Heart left ventricle (tissue), 16 donors: ENCODE results near the gene C12orf57. TPM values are rescaled to one million over a fixed set of nuclear protein-coding genes. Genes with fewer than 3 reads are reported as not detected.
A peak's percentile ranks its signal among the peaks of the same experiment; 100 is the strongest.

Source experiments
- ATAC-seq, 4 donors: fragments of 200-7000 bp; cut with Tn5 transposase; one replicate each; pipeline ENCODE4 v1.9.1; 2020 to 2022; ENCODE audit warnings: moderate library complexity in 4 of 4, mild to moderate bottlenecking in 3 of 4, moderate number of reproducible peaks in 1 of 4
- DNase-seq, 5 donors: peaks; one replicate each; pipeline ENCODE4 v3.0.0-alpha.2; 2020
- H3K27ac ChIP-seq, 12 donors: fragments of 200-600 bp; sonication (generic) in 4 of 12; one replicate each; pipeline versions ENCODE4 v1.5.0 to v1.8.0; 2016 to 2022; ENCODE audit warnings: mild to moderate bottlenecking in 2 of 12
- H3K27me3 ChIP-seq, 9 donors: fragments of 200-600 bp; sonication (generic) in 2 of 9; one replicate each; pipeline versions ENCODE4 v1.5.1 to v1.8.0; 2016 to 2022; ENCODE audit warnings: mild to moderate bottlenecking in 3 of 9
- H3K36me3 ChIP-seq, 9 donors: fragments of 200-600 bp; sonication (generic) in 2 of 9; one replicate each; pipeline versions ENCODE4 v1.5.0 to v1.8.0; 2018 to 2022; ENCODE audit warnings: mild to moderate bottlenecking in 2 of 9
- H3K4me1 ChIP-seq, 12 donors: fragments of 200-600 bp; sonication (generic) in 4 of 12; one replicate each; pipeline versions ENCODE4 v1.5.0 to v1.8.0; 2016 to 2022; ENCODE audit warnings: mild to moderate bottlenecking in 3 of 12
- H3K4me3 ChIP-seq, 12 donors: fragments of 200-600 bp; sonication (generic) in 4 of 12; one replicate each; pipeline versions ENCODE4 v1.5.0 to v1.8.0; 2017 to 2022; ENCODE audit warnings: mild to moderate bottlenecking in 9 of 12, moderate library complexity in 4 of 12
- H3K9me3 ChIP-seq, 12 donors: fragments of 200-600 bp; sonication (generic) in 4 of 12; one replicate each; pipeline versions ENCODE4 v1.5.0 to v1.8.0; 2016 to 2022; ENCODE audit warnings: mild to moderate bottlenecking in 1 of 12
- CTCF ChIP-seq, 12 donors: fragments of 200-600 bp; sonication (generic) in 4 of 12; IDR thresholded peaks; one replicate each; pipeline versions ENCODE4 v1.5.0 to v1.8.0; 2018 to 2022; ENCODE audit warnings: antibody characterized with exemption in 12 of 12, mild to moderate bottlenecking in 5 of 12
- POLR2A ChIP-seq, 2 donors: fragments of 450-650 bp; IDR thresholded peaks; one replicate each; pipeline ENCODE4 v1.6.1; 2017; ENCODE audit warnings: antibody characterized with exemption in 2 of 2, mild to moderate bottlenecking in 2 of 2, moderate library complexity in 2 of 2
- WGBS, 4 donors: extraction: QIAGEN DNeasy Blood & Tissue Kit in 2 of 4; methylation state at CpG; one replicate each; pipeline versions ENCODE4 v1.1.5 to v1.1.7; 2013 to 2018; 5-methylcytosine and 5-hydroxymethylcytosine counted together
- intact Hi-C, 10 donors: fragments of 100-400 bp; cut with DNase I; formaldehyde crosslinking; loops; one replicate each; pipeline versions ENCODE4 v1.11.1 to v1.14.2; 2022
- polyA plus RNA-seq, 2 donors: library from polyadenylated mRNA; stranded (reverse); fragments of 200-250 nt; gene quantifications; one replicate each; pipeline ENCODE4 v1.2.3, GENCODE V29; 2013
- total RNA-seq, 9 donors: library from RNA; depleted of rRNA in 2 of 9; stranded (reverse); fragments of >200 nt in 2 of 9; fragmentation: NEBNext Ultra II Directional in 3 of 9; extraction: Animal tissue kit (Norgen Biotek cat#: 25700) in 3 of 9; gene quantifications; one replicate each; pipeline versions ENCODE4 v1.1.0 to v1.2.4, GENCODE V29; 2016 to 2023
- donor health status: ischemic (EF 13 %, LVEDD 7.1; RV severe dilation, severe dysfunction).
- donor health status: healthy with polysubstance abuse.
- donor health status: DM: no; HTN: yes; CAD: no.
- donor health status: DM: no; HTN: no; CAD: no.
- donor health status: ischemic (EF 25% LVEDD 6.9; RV normal size, moderate dysfunction).
- donor health status: ischemic (EF 25% LVEDD 5.7; RV mildly dilated, moderate dysfunction).
- donor health status: healthy.
- donor health status: DM: yes; HTN: yes; CAD: no.
- donor health status: ischemic (EF 35%, LVEDD 5.7; RV mildly dilated, moderate dysfunction).
- donor health status: nonischemic (EF 11% LVEDD 7.7; RV severe dilation, severe dysfunction).
- donor health status: DM: yes; HTN: yes; CAD: no.
- donor health status: PGD.
- donor health status: ischemic (EF 29% LVEDD 5.4; RV normal size, mild dysfunction).
- donor health status: nonischemic (EF 23%, LVEDD 6.1; RV moderate dilation, normal function).

C12orf57 gene
- total and polyA plus RNA-seq, 11 donors = 108 to 460 (median 187) TPM

DNA sequence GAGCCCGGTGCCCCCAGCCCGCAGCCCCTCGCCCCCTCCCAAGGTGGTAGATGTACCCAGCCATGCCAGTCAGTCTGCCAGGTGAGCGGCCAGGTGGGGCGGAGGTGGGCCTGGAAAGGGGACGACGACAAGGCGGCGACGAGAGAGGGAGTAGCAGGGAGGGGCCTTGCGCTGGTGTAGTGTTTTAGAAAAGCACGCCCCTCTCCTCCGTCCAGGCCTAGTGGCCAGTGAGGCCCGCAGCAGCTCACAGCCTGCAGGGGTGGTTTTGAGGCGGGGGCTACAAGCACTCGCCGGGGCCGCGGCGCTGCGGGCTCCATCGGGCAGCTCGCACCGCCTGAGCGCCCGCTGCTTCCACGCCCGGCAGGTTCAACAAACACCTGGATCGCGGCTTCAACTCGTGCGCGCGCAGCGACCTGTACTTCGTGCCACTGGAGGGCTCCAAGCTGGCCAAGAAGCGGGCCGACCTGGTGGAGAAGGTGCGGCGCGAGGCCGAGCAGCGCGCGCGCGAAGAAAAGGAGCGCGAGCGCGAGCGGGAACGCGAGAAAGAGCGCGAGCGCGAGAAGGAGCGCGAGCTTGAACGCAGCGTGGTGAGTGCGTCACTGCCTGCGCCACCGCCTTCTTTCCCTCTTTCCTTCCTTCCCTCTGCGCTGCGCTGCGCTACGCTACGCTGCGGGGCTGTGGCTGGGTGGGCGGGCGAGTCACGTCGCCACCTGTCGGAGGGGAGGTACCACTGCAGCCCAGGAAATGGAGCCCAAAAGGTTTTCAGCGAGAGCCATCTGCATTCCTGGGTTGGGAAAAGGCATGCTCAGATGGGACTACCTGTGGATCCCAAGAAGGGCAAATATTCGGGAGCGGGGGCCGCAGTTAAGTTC is 6.1 kb upstream of the C12orf57 start:
- peak overlapping the region; percentile 27 to 88 (median 73) for H3K4me3 ChIP-seq
- peaks cover 0 to 62% (median 50%) of the 10 kb centered on the region in 9 donors for H3K36me3 ChIP-seq
- intact Hi-C loops = loop anchor here in 3 of 10 donors (2.0 to 5.0 kb wide), 2 partner anchors 13 to 65 kb away; partner anchors contain the start of gene SPSB2 (in 1 of the 3)
- ATAC-seq (peak; percentile 87 to 91 (median 88)), DNase-seq (peak; percentile 93 to 96 (median 95))
- peak overlapping the region; percentile 86 to 98 (median 94) for H3K27ac ChIP-seq
- peak; percentile 89 to 100 (median 96) for TF ChIP-seq CTCF (IDR thresholded peaks at IDR 0.05)
- TF ChIP-seq POLR2A (IDR thresholded peaks at IDR 0.05) = peak in 1 of 2 donors; percentile 79
- no peaks in the 10 kb centered on the region for H3K9me3 ChIP-seq
- peaks cover 3 to 82% (median 51%) of the 10 kb centered on the region in 12 donors for H3K4me1 ChIP-seq
- H3K27me3 ChIP-seq = no peaks in the 10 kb centered on the region
- WGBS, 4 donors = 1 to 2% (median 1%) methylated on average over 38 to 80 of the region's 80 CpGs

DNA sequence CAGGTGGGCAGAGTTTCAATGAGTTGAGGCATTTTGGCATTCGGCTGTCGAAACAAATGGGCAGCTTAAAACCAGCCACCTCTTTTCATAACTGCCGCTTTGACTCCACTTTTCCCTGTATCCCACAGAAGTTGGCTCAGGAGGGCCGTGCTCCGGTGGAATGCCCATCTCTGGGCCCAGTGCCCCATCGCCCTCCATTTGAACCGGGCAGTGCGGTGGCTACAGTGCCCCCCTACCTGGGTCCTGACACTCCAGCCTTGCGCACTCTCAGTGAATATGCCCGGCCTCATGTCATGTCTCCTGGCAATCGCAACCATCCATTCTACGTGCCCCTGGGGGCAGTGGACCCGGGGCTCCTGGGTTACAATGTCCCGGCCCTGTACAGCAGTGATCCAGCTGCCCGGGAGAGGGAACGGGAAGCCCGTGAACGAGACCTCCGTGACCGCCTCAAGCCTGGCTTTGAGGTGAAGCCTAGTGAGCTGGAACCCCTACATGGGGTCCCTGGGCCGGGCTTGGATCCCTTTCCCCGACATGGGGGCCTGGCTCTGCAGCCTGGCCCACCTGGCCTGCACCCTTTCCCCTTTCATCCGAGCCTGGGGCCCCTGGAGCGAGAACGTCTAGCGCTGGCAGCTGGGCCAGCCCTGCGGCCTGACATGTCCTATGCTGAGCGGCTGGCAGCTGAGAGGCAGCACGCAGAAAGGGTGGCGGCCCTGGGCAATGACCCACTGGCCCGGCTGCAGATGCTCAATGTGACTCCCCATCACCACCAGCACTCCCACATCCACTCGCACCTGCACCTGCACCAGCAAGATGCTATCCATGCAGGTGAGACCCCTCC is 5.2 kb upstream of the C12orf57 start:
- WGBS, 4 donors = 73 to 84% (median 80%) methylated on average over 16 to 32 of the region's 32 CpGs
- ATAC-seq = peak in 1 of 4 donors; percentile 2
- Histone ChIP-seq H3K36me3 (peaks cover 0 to 54% (median 43%) of the 10 kb centered on the region in 9 donors), H3K27me3 (no peaks in the 10 kb centered on the region), H3K4me1 (peaks cover 3 to 80% (median 50%) of the 10 kb centered on the region in 12 donors), H3K27ac (peak overlapping the region in 11 of 12 donors; percentile 32 to 98 (median 94)), H3K9me3 (no peaks in the 10 kb centered on the region), H3K4me3 (peak overlapping the region in 11 of 12 donors; percentile 60 to 88 (median 74))
- intact Hi-C loops = loop anchor here in 3 of 10 donors (2.0 to 5.0 kb wide), 2 partner anchors 14 to 66 kb away; partner anchors contain the start of gene SPSB2 (in 1 of the 3)
- DNase-seq = peak in 1 of 5 donors; percentile 67
- TF ChIP-seq CTCF (IDR thresholded peaks at IDR 0.05) (peak in 2 of 12 donors; percentile 1 to 3), POLR2A (IDR thresholded peaks at IDR 0.05) (no peak)

DNA sequence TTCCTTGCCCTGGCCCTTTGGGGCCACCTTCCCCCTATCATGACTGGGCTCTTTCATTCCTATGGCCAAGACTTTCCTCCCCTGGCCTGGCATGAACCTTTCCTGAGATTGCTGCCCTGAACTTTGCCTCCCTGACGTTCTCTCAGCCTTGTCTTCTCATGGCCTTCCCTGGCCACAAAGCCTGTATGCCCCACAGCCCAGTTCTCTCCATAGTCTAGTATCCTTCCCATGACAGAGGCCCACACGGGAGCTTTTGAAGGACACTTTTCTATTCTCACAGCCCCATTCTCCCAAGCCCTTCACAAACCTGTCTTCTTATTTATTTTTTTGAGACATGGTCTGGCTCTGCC is 4.7 kb upstream of the C12orf57 start:
- 65 to 85% (median 72%) methylated on average over 2 of the region's 2 CpGs for WGBS, 4 donors
- peaks cover 0 to 52% (median 38%) of the 10 kb centered on the region in 9 donors for H3K36me3 ChIP-seq
- no peak for DNase-seq
- H3K27me3 ChIP-seq = no peaks in the 10 kb centered on the region
- TF ChIP-seq POLR2A (IDR thresholded peaks at IDR 0.05) = no peak
- no peak for TF ChIP-seq CTCF (IDR thresholded peaks at IDR 0.05)
- no peaks in the 10 kb centered on the region for H3K9me3 ChIP-seq
- ATAC-seq = no peak
- H3K4me1 ChIP-seq = peaks cover 3 to 74% (median 44%) of the 10 kb centered on the region in 12 donors
- H3K4me3 ChIP-seq = no peak overlapping the region
- peak overlapping the region in 3 of 12 donors; percentile 87 to 98 (median 96) for H3K27ac ChIP-seq
- intact Hi-C loops = loop anchor here in 3 of 10 donors (2.0 to 5.0 kb wide), 2 partner anchors 14 to 67 kb away; partner anchors contain the start of gene SPSB2 (in 1 of the 3)
